ENCODE measurements around the gene NARS2.
"Not testable (repeated sequence)": the region's sequence is repeated elsewhere in the genome, so short reads cannot be mapped to it uniquely, and the experiment has no call there.

Gene NARS2

GRCh38 chr11:78613378-78613813, 38.7 kb upstream of the NARS2 start:
- TF ChIP-seq, protein P1, sequence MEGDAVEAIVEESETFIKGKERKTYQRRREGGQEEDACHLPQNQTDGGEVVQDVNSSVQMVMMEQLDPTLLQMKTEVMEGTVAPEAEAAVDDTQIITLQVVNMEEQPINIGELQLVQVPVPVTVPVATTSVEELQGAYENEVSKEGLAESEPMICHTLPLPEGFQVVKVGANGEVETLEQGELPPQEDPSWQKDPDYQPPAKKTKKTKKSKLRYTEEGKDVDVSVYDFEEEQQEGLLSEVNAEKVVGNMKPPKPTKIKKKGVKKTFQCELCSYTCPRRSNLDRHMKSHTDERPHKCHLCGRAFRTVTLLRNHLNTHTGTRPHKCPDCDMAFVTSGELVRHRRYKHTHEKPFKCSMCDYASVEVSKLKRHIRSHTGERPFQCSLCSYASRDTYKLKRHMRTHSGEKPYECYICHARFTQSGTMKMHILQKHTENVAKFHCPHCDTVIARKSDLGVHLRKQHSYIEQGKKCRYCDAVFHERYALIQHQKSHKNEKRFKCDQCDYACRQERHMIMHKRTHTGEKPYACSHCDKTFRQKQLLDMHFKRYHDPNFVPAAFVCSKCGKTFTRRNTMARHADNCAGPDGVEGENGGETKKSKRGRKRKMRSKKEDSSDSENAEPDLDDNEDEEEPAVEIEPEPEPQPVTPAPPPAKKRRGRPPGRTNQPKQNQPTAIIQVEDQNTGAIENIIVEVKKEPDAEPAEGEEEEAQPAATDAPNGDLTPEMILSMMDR (conservative IDR thresholded peaks at IDR 0.05; ENCODE audit: low read depth, low read length), result no peak
- Histone ChIP-seq H3K79me2 (ENCODE audit: insufficient read depth, low read depth) (no peaks in the 10 kb centered on the region), H3K4me2 (no peak overlapping the region), H4K20me1 (ENCODE audit: insufficient read depth) (no peaks in the 10 kb centered on the region), H3K36me3 (ENCODE audit: insufficient read depth) (no peaks in the 10 kb centered on the region), H3K4me3 (IDR thresholded peaks at IDR 0.05; ENCODE audit: insufficient read depth, low read depth, low read length) (no peak overlapping the region), H3K9ac (no peak overlapping the region), H2AFZ (ENCODE audit: low read depth) (no peak overlapping the region), H3K4me1 (ENCODE audit: low read depth, poor library complexity, severe bottlenecking) (no peaks in the 10 kb centered on the region), H3K27ac (no peak overlapping the region), H3K27me3 (ENCODE audit: insufficient read depth, low read depth) (no peaks in the 10 kb centered on the region)

- Histone ChIP-seq H3K27ac (no peak overlapping the region), H3K4me3 (IDR thresholded peaks at IDR 0.05; ENCODE audit: insufficient read depth, low read depth, low read length) (no peak overlapping the region), H3K79me2 (ENCODE audit: insufficient read depth, low read depth) (no peaks in the 10 kb centered on the region), H3K4me1 (ENCODE audit: low read depth, poor library complexity, severe bottlenecking) (no peaks in the 10 kb centered on the region), H3K4me2 (no peak overlapping the region), H3K9ac (no peak overlapping the region), H2AFZ (ENCODE audit: low read depth) (no peak overlapping the region), H4K20me1 (ENCODE audit: insufficient read depth) (no peaks in the 10 kb centered on the region), H3K36me3 (ENCODE audit: insufficient read depth) (no peaks in the 10 kb centered on the region), H3K27me3 (ENCODE audit: insufficient read depth, low read depth) (no peaks in the 10 kb centered on the region)
- TF ChIP-seq, protein P1 (conservative IDR thresholded peaks at IDR 0.05; ENCODE audit: low read depth, low read length), result no peak
These were observed 38.2 kb upstream of the NARS2 start for GRCh38 chr11:78612721-78613377.

DNA sequence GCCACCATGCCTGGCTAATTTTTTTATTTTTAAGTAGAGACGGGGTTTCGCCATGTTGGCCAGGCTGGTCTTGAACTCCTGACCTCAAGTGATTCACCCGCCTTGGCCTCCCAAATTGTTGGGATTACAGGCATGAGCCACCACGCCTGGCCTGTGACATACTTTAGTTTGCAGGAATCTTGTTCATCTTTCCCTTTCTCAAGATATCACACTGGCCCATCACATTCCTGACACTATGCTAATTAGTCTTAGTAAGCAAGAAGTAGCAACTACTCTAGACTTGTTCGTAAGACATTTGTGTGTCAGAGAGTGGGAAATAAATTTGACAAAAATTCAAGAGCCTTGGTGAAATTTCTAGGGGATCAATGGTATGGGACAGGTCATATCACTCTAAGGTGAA, 34.7 kb upstream of the NARS2 start:
- H3K27ac ChIP-seq; H3K36me3 ChIP-seq (ENCODE audit: insufficient read depth); H3K4me2 ChIP-seq; H3K9ac ChIP-seq; H2AFZ ChIP-seq (ENCODE audit: low read depth); H3K4me3 ChIP-seq (IDR thresholded peaks at IDR 0.05; ENCODE audit: insufficient read depth, low read depth, low read length); H3K79me2 ChIP-seq (ENCODE audit: insufficient read depth, low read depth); H3K4me1 ChIP-seq (ENCODE audit: low read depth, poor library complexity, severe bottlenecking); H3K27me3 ChIP-seq (ENCODE audit: insufficient read depth, low read depth); H4K20me1 ChIP-seq (ENCODE audit: insufficient read depth): not testable (repeated sequence)

- Histone ChIP-seq H4K20me1 (ENCODE audit: insufficient read depth) (no peaks in the 10 kb centered on the region), H3K9ac (no peak overlapping the region), H3K36me3 (ENCODE audit: insufficient read depth) (no peaks in the 10 kb centered on the region), H3K4me3 (IDR thresholded peaks at IDR 0.05; ENCODE audit: insufficient read depth, low read depth, low read length) (no peak overlapping the region), H2AFZ (ENCODE audit: low read depth) (no peak overlapping the region), H3K4me1 (ENCODE audit: low read depth, poor library complexity, severe bottlenecking) (no peaks in the 10 kb centered on the region), H3K27ac (no peak overlapping the region), H3K4me2 (no peak overlapping the region), H3K79me2 (ENCODE audit: insufficient read depth, low read depth) (no peaks in the 10 kb centered on the region), H3K27me3 (ENCODE audit: insufficient read depth, low read depth) (no peaks in the 10 kb centered on the region)
- TF ChIP-seq, protein P1 (conservative IDR thresholded peaks at IDR 0.05; ENCODE audit: low read depth, low read length), result no peak
These were observed 33.0 kb upstream of the NARS2 start for GRCh38 chr11:78607696-78608095.

DNA sequence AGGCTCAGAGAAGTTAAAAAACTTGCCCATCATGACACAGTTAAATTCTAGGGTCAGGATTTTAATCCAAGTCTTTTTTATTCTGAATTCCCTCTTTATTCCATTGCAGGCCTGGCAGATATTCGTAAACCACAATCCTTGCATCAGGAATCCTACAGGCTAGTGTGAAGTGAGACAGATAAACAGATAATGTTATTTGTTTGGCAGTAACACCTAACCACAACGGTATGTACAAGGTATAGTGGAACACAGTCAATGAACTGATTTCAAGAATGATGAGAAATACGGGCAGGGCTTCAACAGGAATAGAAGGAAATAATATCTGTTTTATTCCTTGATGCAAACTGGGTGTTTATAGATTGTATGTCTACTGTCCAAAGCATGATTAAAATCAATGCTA, 32.0 kb upstream of the NARS2 start:
- Histone ChIP-seq H3K9ac (no peak overlapping the region), H4K20me1 (ENCODE audit: insufficient read depth) (no peaks in the 10 kb centered on the region), H2AFZ (ENCODE audit: low read depth) (no peak overlapping the region), H3K36me3 (ENCODE audit: insufficient read depth) (no peaks in the 10 kb centered on the region), H3K79me2 (ENCODE audit: insufficient read depth, low read depth) (no peaks in the 10 kb centered on the region), H3K4me3 (IDR thresholded peaks at IDR 0.05; ENCODE audit: insufficient read depth, low read depth, low read length) (no peak overlapping the region), H3K4me2 (no peak overlapping the region), H3K27me3 (ENCODE audit: insufficient read depth, low read depth) (no peaks in the 10 kb centered on the region), H3K27ac (no peak overlapping the region), H3K4me1 (ENCODE audit: low read depth, poor library complexity, severe bottlenecking) (no peaks in the 10 kb centered on the region)
- TF ChIP-seq, protein P1 (conservative IDR thresholded peaks at IDR 0.05; ENCODE audit: low read depth, low read length), result no peak
